Rectal smooth muscle tissue (tissue), 1 donor: ENCODE data around the gene P4HA3.

Experiments used
- H3K27ac ChIP-seq: one replicate; pipeline ENCODE4 v1.7.0; 2013; ENCODE audit warnings: low read depth, low read length, inconsistent platforms
- H3K27me3 ChIP-seq: one replicate; pipeline ENCODE4 v1.7.0; 2013; ENCODE audit warnings: low read length; ENCODE audit not compliant: control insufficient read depth, insufficient read depth
- H3K36me3 ChIP-seq: one replicate; pipeline ENCODE4 v1.7.0; 2013; ENCODE audit warnings: low read length; ENCODE audit not compliant: control insufficient read depth, insufficient read depth
- H3K4me1 ChIP-seq: one replicate; pipeline ENCODE4 v1.7.0; 2013; ENCODE audit warnings: low read length; ENCODE audit not compliant: control insufficient read depth, insufficient read depth
- H3K4me3 ChIP-seq: one replicate; pipeline ENCODE4 v1.7.0; 2013; ENCODE audit warnings: low read length
- H3K9ac ChIP-seq: one replicate; pipeline ENCODE4 v1.7.0; 2013; ENCODE audit warnings: low read length

The P4HA3 gene

DNA sequence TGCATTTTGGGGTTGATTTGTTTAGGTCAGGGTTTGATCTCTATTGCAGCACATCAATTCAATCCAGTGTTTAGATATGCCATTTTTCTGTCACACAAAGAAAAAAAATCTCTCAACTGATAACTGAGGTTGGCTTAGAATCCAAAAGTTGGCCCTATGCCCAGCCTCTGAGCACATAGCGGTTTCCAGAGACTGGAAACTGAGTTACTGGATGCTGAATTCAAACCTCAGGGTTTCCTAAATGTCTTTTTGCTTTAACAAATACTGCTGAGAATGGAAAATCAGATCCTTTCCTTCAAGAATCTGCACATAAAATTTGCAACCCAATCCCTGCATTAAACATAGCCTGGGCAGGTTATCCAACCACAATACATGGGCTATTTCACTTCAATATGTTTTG is 4.0 kb downstream of the P4HA3 start:
- Histone ChIP-seq H3K36me3 (no peaks in the 10 kb centered on the region), H3K27me3 (peaks cover 3% of the 10 kb centered on the region), H3K4me3 (no peak overlapping the region), H3K4me1 (no peaks in the 10 kb centered on the region), H3K27ac (no peak overlapping the region), H3K9ac (no peak overlapping the region)

DNA sequence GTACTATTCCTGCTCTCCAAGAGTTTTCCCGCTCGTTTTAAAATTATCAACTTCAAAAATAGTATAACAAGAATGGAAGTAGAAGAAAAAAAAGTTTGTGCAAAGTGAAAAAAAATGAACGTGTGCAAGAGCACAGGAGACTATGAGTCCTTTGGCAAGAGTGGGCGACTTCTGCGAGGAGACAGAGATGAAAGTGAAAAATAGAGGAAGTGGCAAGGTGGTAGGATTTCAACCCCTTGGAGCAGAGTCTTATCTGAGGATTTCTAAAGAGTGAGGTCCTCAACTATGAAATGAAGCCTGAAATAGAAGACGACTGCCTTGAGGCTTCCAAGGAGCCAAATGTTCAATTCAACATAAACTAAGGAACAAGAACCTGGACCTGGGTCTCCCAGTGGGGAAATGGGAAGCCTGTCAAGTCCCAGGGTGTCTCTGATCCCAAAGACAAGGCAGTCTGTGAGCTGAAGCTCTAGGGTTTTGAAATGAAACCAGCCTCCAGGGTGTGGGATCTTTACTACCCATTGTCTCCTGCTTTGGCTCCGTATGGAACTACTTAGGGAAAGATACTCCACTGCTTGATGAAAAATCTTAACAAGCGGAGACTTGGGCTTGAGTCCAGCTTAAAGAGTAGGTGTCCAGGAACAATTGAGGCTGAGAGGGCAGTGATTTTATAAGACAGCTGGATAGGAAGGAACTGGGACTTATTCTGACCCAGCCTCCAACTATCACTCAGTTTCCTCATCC is 4.8 kb downstream of the P4HA3 start:
- no peaks in the 10 kb centered on the region for H3K4me1 ChIP-seq
- H3K36me3 ChIP-seq, result no peaks in the 10 kb centered on the region
- no peak overlapping the region for H3K4me3 ChIP-seq
- no peak overlapping the region for H3K9ac ChIP-seq
- H3K27ac ChIP-seq, result no peak overlapping the region
- peaks cover 3% of the 10 kb centered on the region for H3K27me3 ChIP-seq

DNA sequence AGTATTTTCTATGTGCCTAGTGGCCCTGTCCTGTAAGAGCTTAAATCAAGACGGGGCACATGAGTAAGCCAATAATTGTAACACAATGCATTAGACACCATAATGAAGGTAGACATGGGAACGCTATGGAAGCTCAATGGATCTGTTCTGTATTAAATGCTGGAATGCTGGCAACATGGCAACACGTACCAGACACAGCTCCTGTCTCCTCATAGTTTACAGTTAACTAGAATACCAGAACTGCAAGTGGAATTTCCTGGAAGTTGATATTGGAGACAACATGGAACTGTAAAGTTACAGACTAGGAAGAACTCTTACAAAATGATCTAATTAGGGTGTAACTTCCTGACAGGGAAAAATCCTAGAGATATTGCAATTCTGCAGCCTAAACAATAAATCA is 12.4 kb downstream of the P4HA3 start:
- Histone ChIP-seq H3K27me3 (no peaks in the 10 kb centered on the region), H3K4me1 (no peaks in the 10 kb centered on the region), H3K27ac (no peak overlapping the region), H3K9ac (no peak overlapping the region), H3K36me3 (no peaks in the 10 kb centered on the region), H3K4me3 (no peak overlapping the region)

DNA sequence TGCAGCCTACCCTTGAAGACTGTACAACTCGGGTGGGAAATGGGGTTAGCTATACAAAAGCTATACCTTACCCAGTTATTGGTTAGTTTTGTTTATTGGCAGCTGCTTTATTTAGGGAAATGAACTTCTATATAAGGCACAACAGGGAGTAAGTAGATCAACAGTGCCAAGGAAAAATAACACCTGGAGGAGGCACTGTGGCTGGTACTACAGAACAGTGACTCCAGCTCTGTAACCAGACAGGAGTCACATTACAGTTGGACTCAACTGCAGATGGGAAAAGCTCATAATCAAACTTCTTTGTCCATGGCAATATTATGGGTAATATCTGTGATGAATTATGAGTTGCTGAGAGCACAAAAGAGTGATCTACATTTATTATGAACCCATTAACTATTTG is 14.0 kb downstream of the P4HA3 start:
- Histone ChIP-seq H3K4me1 (no peaks in the 10 kb centered on the region), H3K27me3 (no peaks in the 10 kb centered on the region), H3K27ac (no peak overlapping the region), H3K9ac (no peak overlapping the region), H3K36me3 (no peaks in the 10 kb centered on the region), H3K4me3 (no peak overlapping the region)

DNA sequence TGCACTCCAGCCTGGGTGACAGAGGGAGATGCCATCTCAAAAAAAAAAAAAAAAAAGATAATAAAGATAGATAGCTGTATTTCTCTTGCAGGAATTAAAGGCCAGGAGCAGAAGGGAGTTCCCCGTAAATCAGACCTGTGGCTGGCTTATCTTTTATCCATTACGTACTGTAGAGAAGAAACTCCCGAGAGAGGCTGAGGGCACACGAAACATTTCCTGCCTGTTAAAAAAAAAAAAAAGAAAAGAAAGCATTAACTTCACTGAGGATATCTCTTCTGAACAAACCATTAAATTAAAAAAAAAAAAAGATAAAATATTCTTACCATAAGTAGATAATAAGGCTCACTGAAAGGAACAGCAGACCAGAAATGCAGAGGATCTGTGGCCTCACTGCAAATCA is 22.5 kb downstream of the P4HA3 start:
- no peak overlapping the region for H3K27ac ChIP-seq
- H3K4me3 ChIP-seq, result no peak overlapping the region
- no peaks in the 10 kb centered on the region for H3K36me3 ChIP-seq
- H3K4me1 ChIP-seq, result no peaks in the 10 kb centered on the region
- H3K9ac ChIP-seq, result no peak overlapping the region
- no peaks in the 10 kb centered on the region for H3K27me3 ChIP-seq

DNA sequence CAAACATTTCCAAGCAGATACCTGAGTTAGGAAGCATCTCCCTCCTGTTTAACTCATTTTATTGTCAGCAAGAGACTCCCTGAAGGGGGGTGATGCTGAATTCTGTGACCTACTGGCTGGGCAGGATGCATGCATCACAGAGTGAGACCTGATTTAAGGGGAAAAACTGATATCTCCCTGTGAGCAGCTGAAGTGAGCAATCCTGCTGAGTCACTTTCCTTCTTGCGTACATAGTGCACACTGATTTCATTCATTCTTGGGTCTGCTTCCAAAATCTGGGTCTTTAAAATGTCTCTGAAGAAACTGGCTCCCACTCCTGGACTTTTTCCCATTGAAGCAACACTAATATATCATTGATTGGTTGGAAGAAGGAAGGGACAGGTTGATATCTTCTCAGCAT is 23.3 kb downstream of the P4HA3 start:
- Histone ChIP-seq H3K36me3 (no peaks in the 10 kb centered on the region), H3K4me1 (no peaks in the 10 kb centered on the region), H3K9ac (no peak overlapping the region), H3K27me3 (no peaks in the 10 kb centered on the region), H3K27ac (no peak overlapping the region), H3K4me3 (no peak overlapping the region)

DNA sequence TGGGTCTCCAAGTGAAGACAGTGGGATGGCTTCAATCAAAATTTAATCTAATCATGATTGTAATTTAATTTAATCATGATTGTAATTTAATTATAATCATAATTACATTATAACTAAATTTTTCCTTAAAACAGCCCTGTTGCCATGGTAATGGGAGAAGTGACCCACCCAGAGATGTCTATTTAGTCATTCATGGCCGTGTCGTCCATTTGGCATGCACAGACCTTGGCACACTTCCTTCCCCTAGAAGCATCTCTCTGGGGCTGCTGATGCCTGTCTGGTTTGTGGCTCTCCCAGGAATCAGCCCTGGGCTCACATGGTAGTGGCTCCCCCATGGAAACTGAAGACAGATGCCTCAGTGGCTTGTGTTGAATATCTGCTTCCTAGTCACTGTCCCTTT is 27.0 kb downstream of the P4HA3 start:
- Histone ChIP-seq H3K9ac (no peak overlapping the region), H3K27ac (no peak overlapping the region)

DNA sequence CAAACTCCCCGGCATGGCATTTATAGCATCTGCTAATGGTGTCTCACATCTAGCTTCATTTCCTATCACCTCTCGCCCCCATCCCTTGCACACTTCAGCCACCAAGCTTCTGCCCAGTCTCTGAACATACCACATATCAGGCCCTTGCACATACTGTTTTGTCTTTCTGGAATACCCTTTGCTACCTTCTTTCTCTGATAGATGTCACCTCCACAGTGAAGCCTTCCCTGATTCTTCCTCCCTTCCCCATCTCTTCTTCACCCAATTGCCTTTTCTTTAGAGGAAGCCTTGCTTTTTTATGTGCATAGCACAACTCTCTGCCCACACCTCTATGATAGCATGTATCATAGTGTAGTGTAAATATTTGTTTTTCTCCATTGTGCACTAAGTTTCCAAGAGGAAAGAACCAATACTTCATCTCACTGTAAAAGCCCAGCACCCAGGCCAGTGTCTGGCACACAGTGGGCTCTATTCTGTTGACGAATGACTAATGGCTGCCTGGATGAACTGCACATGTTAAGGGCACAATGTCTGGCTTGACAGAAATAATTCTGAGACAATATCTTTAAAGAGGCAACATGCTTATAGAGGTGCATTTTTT is 27.8 kb downstream of the P4HA3 start:
- Histone ChIP-seq H3K4me3 (no peak overlapping the region), H3K4me1 (peaks cover 4% of the 10 kb centered on the region)

More for the DNA sequence above, 27.0 kb downstream of the P4HA3 start:
- Histone ChIP-seq H3K4me3 (no peak overlapping the region), H3K36me3 (no peaks in the 10 kb centered on the region), H3K27me3 (no peaks in the 10 kb centered on the region), H3K4me1 (no peaks in the 10 kb centered on the region)

DNA sequence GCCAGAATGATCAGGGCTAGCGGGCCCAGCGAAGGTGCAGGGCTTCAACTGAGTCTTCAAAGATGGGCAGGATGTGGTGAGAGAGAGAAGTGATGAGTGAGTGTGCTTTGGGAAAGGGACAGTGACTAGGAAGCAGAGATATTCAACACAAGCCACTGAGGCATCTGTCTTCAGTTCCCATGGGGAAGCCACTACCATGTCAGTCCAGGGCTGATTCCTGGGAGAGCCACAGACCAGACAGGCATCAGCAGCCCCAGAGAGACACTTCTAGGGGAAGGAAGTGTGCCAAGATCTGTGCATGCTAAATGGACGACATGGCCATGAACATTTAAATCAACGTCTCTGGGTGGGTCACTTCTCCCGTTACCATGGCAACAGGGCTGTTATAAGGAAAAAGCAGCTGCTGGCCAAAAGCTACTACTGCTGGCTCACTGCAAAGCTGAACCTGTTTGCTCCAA is 28.5 kb downstream of the P4HA3 start:
- Histone ChIP-seq H3K4me1 (peaks cover 4% of the 10 kb centered on the region), H3K4me3 (no peak overlapping the region), H3K9ac (no peak overlapping the region), H3K27me3 (no peaks in the 10 kb centered on the region), H3K36me3 (no peaks in the 10 kb centered on the region), H3K27ac (no peak overlapping the region)

More for the DNA sequence above, 27.8 kb downstream of the P4HA3 start:
- no peak overlapping the region for H3K9ac ChIP-seq
- H3K36me3 ChIP-seq, result no peaks in the 10 kb centered on the region
- H3K27ac ChIP-seq, result no peak overlapping the region
- no peaks in the 10 kb centered on the region for H3K27me3 ChIP-seq

DNA sequence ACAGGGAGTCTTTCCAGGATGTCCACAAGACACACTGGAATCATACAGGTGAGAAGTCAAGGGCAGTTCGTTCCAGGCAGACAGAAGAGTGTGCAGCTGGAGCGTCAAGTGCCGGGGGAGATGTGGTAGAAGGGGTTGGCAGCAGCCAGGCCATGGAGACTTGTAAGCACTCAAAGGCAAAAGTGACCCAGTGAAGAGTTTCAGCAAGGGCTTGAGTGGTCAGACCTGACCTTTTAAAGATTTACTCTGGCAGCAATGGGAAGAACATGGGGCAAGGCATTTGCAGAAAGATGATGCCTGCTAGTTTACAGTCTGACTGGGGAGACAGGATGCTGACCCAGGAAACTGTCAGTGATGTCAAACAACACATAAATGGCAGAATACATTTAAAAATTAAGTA is 29.0 kb downstream of the P4HA3 start:
- Histone ChIP-seq H3K27me3 (no peaks in the 10 kb centered on the region), H3K4me1 (peaks cover 4% of the 10 kb centered on the region), H3K27ac (no peak overlapping the region), H3K36me3 (no peaks in the 10 kb centered on the region), H3K9ac (no peak overlapping the region), H3K4me3 (no peak overlapping the region)

DNA sequence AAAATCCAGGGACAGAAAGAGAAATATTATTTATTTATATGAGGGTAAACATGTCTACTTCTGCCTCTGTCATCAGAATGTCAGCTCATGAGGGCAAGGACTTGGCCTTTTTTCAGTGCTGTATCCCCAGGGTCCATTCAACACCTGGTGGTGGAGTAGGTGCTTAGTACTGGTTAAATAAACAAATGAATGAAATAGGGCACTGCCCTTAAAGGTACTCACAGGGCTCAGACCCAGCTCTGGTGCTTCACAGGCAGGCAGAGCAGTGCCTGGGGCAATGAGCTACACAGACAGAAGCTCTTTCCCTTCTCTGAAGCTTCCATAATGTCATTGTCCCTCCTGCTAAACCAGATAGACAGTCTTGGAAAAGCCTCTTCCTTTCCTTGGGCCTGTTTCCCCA is 30.9 kb downstream of the P4HA3 start:
- no peak overlapping the region for H3K4me3 ChIP-seq
- no peak overlapping the region for H3K9ac ChIP-seq
- H3K36me3 ChIP-seq, result no peaks in the 10 kb centered on the region
- no peaks in the 10 kb centered on the region for H3K27me3 ChIP-seq
- H3K4me1 ChIP-seq, result peaks cover 4% of the 10 kb centered on the region
- no peak overlapping the region for H3K27ac ChIP-seq

DNA sequence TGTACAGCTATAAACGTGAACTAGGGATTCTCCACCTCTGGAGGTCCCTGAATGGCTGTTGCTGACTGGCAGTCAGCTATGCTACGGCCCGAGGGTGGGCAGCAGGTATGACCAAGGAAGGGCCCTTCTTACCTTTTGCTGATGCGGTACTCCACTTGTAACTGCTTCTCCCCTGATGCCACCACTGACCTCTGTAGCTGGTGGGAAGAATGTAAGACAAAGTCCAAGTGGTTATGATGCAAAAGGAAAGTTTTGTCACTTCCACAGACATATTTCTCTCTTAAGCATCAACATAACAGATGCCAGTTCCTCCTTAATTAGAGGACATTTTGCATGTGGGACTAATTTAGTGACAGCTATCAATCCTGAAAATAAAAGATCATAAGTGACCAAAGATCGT is 32.2 kb downstream of the P4HA3 start:
- Histone ChIP-seq H3K9ac (no peak overlapping the region), H3K36me3 (no peaks in the 10 kb centered on the region), H3K27ac (peak overlapping the region; percentile 29)

DNA sequence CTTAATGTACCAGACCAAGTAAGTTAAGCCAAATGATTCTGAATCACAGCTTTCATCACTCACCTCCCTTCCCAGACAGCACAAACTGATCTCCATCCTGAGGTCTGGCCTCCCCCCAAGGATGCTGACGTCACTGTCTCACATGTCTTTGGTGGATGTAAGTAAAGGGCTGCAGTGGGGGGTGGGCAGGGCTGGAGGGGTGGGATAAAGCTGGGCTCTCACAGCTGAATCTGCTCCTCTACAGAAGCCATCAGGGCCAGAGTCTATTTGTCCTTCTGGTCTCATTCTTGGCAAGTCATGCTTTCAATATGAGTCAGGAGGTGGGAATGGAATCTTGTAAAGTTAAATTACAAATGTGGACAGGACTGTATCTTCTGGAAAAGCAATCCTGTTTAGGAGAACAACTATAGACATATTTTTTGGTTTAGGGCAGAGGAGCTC is 32.7 kb downstream of the P4HA3 start:
- H3K4me1 ChIP-seq, result peaks cover 4% of the 10 kb centered on the region
- no peak overlapping the region for H3K4me3 ChIP-seq
- no peaks in the 10 kb centered on the region for H3K27me3 ChIP-seq
- H3K27ac ChIP-seq, result peak overlapping the region; percentile 29
- H3K36me3 ChIP-seq, result no peaks in the 10 kb centered on the region
- no peak overlapping the region for H3K9ac ChIP-seq

More for the DNA sequence above, 32.2 kb downstream of the P4HA3 start:
- Histone ChIP-seq H3K4me3 (no peak overlapping the region), H3K27me3 (no peaks in the 10 kb centered on the region), H3K4me1 (peaks cover 4% of the 10 kb centered on the region)
